ENCODE data around the gene CHPF2.

CHPF2 gene

DNA sequence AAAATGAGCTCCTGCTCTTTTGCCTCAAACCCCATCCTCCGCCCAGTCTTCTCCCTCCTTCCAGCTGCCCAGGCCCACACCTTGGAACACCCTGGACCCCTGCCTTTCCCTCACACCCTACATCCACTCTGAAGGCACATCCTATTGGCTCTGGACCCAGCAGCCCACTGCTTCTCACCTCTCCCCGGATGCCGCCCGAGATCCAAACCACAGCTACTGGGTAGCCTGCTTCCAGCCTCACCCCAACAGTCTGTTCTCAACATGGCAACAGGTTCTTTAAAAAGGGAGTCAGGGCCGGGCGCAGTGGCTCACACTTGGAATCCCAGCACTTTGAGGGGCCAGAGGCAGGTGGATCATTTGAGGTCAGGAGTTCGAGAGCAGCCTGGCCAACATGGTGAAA lies 25.7 kb downstream of the CHPF2 start:
- Histone ChIP-seq H3K36me3 (no peaks in the 10 kb centered on the region), H3K9me3 (no peaks in the 10 kb centered on the region), H3K27me3 (peaks cover 24% of the 10 kb centered on the region; the same call in 1 of the 2 replicates), H3K4me3 (ENCODE audit: low read depth, low read length) (no peak overlapping the region), H3K4me1 (no peaks in the 10 kb centered on the region)
- TF ChIP-seq CTCF (IDR thresholded peaks at IDR 0.05; ENCODE audit: low read depth, low read length) = no peak
- no peak for DNase-seq

- H3K36me3 ChIP-seq = no peaks in the 10 kb centered on the region
- H3K4me3 ChIP-seq (ENCODE audit: low read depth, low read length) = no peak overlapping the region
- H3K9me3 ChIP-seq = no peaks in the 10 kb centered on the region
- peaks cover 24% of the 10 kb centered on the region; the same call in 1 of the 2 replicates for H3K27me3 ChIP-seq
- no peak for DNase-seq
- H3K4me1 ChIP-seq = no peaks in the 10 kb centered on the region
- no peak for TF ChIP-seq CTCF (IDR thresholded peaks at IDR 0.05; ENCODE audit: low read depth, low read length)
Observed at GRCh38 chr7:151260471-151260870, 28.2 kb downstream of the CHPF2 start.

- Histone ChIP-seq H3K27me3 (peaks cover 24% of the 10 kb centered on the region; the same call in 1 of the 2 replicates), H3K4me3 (ENCODE audit: low read depth, low read length) (no peak overlapping the region), H3K9me3 (no peaks in the 10 kb centered on the region), H3K4me1 (no peaks in the 10 kb centered on the region), H3K36me3 (no peaks in the 10 kb centered on the region)
- TF ChIP-seq CTCF (IDR thresholded peaks at IDR 0.05; ENCODE audit: low read depth, low read length) = no peak
- DNase-seq = no peak
Observed at GRCh38 chr7:151260883-151261282, 28.6 kb downstream of the CHPF2 start.

DNA sequence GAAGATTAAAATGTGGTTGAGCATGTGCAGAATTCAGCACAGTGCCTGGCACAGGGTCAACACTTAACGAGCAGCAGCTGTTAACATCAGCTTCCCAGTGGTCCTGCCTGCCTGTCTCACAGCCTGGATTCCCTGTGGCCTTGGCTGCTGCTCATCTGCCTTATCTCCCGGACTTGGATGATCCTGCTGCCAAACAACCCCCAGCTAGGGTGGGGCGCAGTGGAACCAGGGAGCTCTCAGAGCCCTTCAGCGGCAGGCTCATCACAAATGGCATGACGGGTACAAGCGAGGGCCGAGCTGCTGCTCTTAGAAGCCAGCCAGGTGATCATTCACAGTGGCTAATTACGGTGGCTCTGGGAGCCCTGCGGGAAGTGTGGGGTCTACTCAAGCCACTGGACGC lies 29.2 kb downstream of the CHPF2 start:
- Histone ChIP-seq H3K4me1 (no peaks in the 10 kb centered on the region), H3K36me3 (no peaks in the 10 kb centered on the region), H3K4me3 (ENCODE audit: low read depth, low read length) (no peak overlapping the region), H3K27me3 (peaks cover 20% of the 10 kb centered on the region; the same call in 1 of the 2 replicates), H3K9me3 (no peaks in the 10 kb centered on the region)
- DNase-seq = no peak
- no peak for TF ChIP-seq CTCF (IDR thresholded peaks at IDR 0.05; ENCODE audit: low read depth, low read length)

DNA sequence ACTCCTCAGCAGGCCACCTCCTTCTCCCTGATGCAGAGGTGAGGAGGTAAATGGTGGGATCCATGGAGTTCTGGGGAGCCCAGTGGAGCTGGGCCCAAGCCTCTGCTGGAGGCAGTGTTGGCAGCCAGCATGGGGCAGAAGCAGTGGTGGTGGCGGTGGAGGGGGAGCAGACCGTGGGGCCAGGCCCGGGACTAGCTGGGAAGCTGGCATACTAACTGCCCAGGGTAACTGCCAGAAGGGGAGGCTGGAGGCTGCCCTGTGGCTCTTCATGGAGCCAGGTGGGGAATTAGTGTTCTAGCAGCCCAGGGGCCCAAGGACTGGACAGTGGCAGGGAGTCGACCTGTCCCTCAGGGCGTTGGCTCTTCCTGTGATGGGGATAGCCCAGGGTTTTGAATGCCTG lies 32.3 kb downstream of the CHPF2 start:
- no peaks in the 10 kb centered on the region for H3K36me3 ChIP-seq
- H3K9me3 ChIP-seq = no peaks in the 10 kb centered on the region; the same call in 1 of the 2 replicates
- peaks cover 12% of the 10 kb centered on the region; the same call in 1 of the 2 replicates for H3K27me3 ChIP-seq
- no peaks in the 10 kb centered on the region for H3K4me1 ChIP-seq
- H3K4me3 ChIP-seq (ENCODE audit: low read depth, low read length) = no peak overlapping the region
- no peak for DNase-seq
- no peak for TF ChIP-seq CTCF (IDR thresholded peaks at IDR 0.05; ENCODE audit: low read depth, low read length)

GRCh38 chr7:151265351-151265931 lies 33.2 kb downstream of the CHPF2 start:
- no peak overlapping the region for H3K4me3 ChIP-seq (ENCODE audit: low read depth, low read length)
- H3K27me3 ChIP-seq = peaks cover 7% of the 10 kb centered on the region; the same call in 1 of the 2 replicates
- no peak for TF ChIP-seq CTCF (IDR thresholded peaks at IDR 0.05; ENCODE audit: low read depth, low read length)
- no peaks in the 10 kb centered on the region for H3K36me3 ChIP-seq
- H3K9me3 ChIP-seq = no peaks in the 10 kb centered on the region; the same call in 1 of the 2 replicates
- DNase-seq = no peak
- no peaks in the 10 kb centered on the region for H3K4me1 ChIP-seq
